GM23338 (cell line): ENCODE results near the gene NCAPH2. TPM values are rescaled to one million over a fixed set of nuclear protein-coding genes. Genes with fewer than 3 reads are reported as not detected.

Experiments used
- ETS1 ChIP-seq: IDR thresholded peaks from 2 replicates; pipeline ENCODE4 v1.6.1; 2016; ENCODE audit warnings: antibody characterized with exemption
- REST ChIP-seq: IDR thresholded peaks from one replicate; pipeline ENCODE4 v1.6.1; 2018; ENCODE audit warnings: antibody characterized with exemption; ENCODE audit not compliant: unreplicated experiment
- STAT1 ChIP-seq: IDR thresholded peaks from one replicate; pipeline ENCODE4 v1.6.1; 2016; ENCODE audit warnings: antibody characterized with exemption; ENCODE audit not compliant: unreplicated experiment
- ZNF462 ChIP-seq: fragments of 250-450 bp; sonication (Bioruptor Pico); IDR thresholded peaks from 2 replicates; pipeline ENCODE4 v1.5.0; 2020; ENCODE audit warnings: mild to moderate bottlenecking, moderate library complexity
- polyA plus RNA-seq: library from polyadenylated mRNA; unstranded; fragments of >200 nt; fragmentation: Nextera tagmentation; extraction: Ambion mirVana; gene quantifications from 2 replicates; pipeline ENCODE4 v1.2.1, GENCODE V29; 2016
- total RNA-seq: library from RNA; depleted of rRNA; stranded (reverse); fragments of >200 nt; shearing (Covaris generic); gene quantifications from 2 replicates; pipeline ENCODE4 v1.2.3, GENCODE V29; 2014

Gene NCAPH2
- total and polyA plus RNA-seq, 2 experiments from 2014 or later, result 52.2 to 76.1 TPM

- TF ChIP-seq ZNF462 (CRISPR knock-in tag) (no peak), ETS1 (no peak), STAT1 (no peak), REST (no peak)
Measured at GRCh38 chr22:50465066-50465930, 42.7 kb upstream of the NCAPH2 start (continued).
